GM12878 (cell line): ENCODE data around the gene UQCRC1. TPM values are rescaled to one million over a fixed set of nuclear protein-coding genes. Genes with fewer than 3 reads are reported as not detected.

Experiments used
- ATAC-seq: fragments of 200-7000 bp; cut with Tn5 transposase; 3 replicates; pipeline ENCODE4 v1.9.1; 2020; ENCODE audit warnings: mild to moderate bottlenecking, moderate library complexity
- BruUV-seq: library from RNA; stranded (reverse); fragments of 400-500 nt; replicated peaks from 2 replicates; lab custom pipeline; 2021; lab: Mats Ljungman, UMichigan
- CTCF ChIA-PET: fragments of 300-600 bp; sonication (Branson Sonifier 250); formaldehyde crosslinking; extraction: SDS; loops from one replicate; lab custom pipeline; 2021; ENCODE audit warnings: inconsistent platforms; lab: Yijun Ruan, JAX
- POLR2A ChIA-PET: fragments of 350-600 bp; formaldehyde crosslinking; extraction: SDS; loops from one replicate; lab custom pipeline; 2021; ENCODE audit warnings: inconsistent platforms; lab: Charles Lee
- RAD21 ChIA-PET: fragments of 300-600 bp; sonication (Branson Sonifier 250); formaldehyde crosslinking; loops from one replicate; lab custom pipeline; 2023; ENCODE audit warnings: antibody characterized with exemption; ENCODE audit not compliant: unreplicated experiment; lab: Charles Lee
- SMC1A ChIA-PET: fragments of 300-600 bp; sonication (Branson Sonifier 250); formaldehyde crosslinking; loops from one replicate; lab custom pipeline; 2023; ENCODE audit not compliant: unreplicated experiment, uncharacterized antibody; lab: Charles Lee
- DNase-seq: peaks from one replicate; pipeline ENCODE4 v3.0.0-alpha.2; 2011; ENCODE audit warnings: low read depth, low spot score
- FAIRE-seq: peaks from 3 replicates; lab custom pipeline; 2011; peaks lifted over from hg19 to GRCh38; lab: Jason Lieb, UNC
- H2AFZ ChIP-seq: 2 replicates; pipeline ENCODE4 v1.6.0; 2011; ENCODE audit warnings: low read depth, low read length, control low read depth; ENCODE audit not compliant: control insufficient read depth
- H3K27ac ChIP-seq: 2 replicates; pipeline ENCODE4 v1.5.1; 2011; ENCODE audit warnings: control low read depth; ENCODE audit not compliant: control insufficient read depth, insufficient read depth
- H3K27me3 ChIP-seq, 2 experiments: replicated peaks in 1 of 2; 2 replicates each; pipeline versions ENCODE4 v1.6.0 to v1.6.1; 2011; ENCODE audit warnings: low read length in 1 of 2; ENCODE audit not compliant: control insufficient read depth in 2 of 2, insufficient read depth in 2 of 2
- H3K36me3 ChIP-seq, 2 experiments: 2 replicates each; pipeline ENCODE4 v1.5.1; 2011; ENCODE audit warnings: low read length in 1 of 2; ENCODE audit not compliant: control insufficient read depth in 2 of 2, insufficient read depth in 2 of 2
- H3K4me1 ChIP-seq: 2 replicates; pipeline ENCODE4 v1.6.1; 2011; ENCODE audit warnings: mild to moderate bottlenecking, low read length, moderate library complexity, mixed read lengths; ENCODE audit not compliant: control insufficient read depth, insufficient read depth
- H3K4me2 ChIP-seq: 2 replicates; pipeline ENCODE4 v1.6.0; 2011; ENCODE audit warnings: control low read depth; ENCODE audit not compliant: control insufficient read depth, insufficient read depth
- H3K4me3 ChIP-seq: fragments of 200-600 bp; sonication (generic); 2 replicates; pipeline ENCODE4 v1.5.1; 2016
- H3K79me2 ChIP-seq: 2 replicates; pipeline ENCODE4 v1.6.0; 2011; ENCODE audit warnings: low read length; ENCODE audit not compliant: control insufficient read depth, insufficient read depth
- H3K9ac ChIP-seq: 2 replicates; pipeline ENCODE4 v1.8.0; 2011; ENCODE audit warnings: low read length, control low read depth, mixed read lengths; ENCODE audit not compliant: control insufficient read depth, insufficient read depth
- H3K9me3 ChIP-seq: replicated peaks from 3 replicates; pipeline ENCODE4 v1.5.1; 2011; ENCODE audit warnings: mild to moderate bottlenecking, low read length; ENCODE audit not compliant: control insufficient read depth, insufficient read depth
- H4K20me1 ChIP-seq: 2 replicates; pipeline ENCODE4 v1.6.0; 2011; ENCODE audit not compliant: control insufficient read depth, insufficient read depth
- ATF7 ChIP-seq: fragments of 450-650 bp; IDR thresholded peaks from 2 replicates; pipeline ENCODE4 v1.6.1; 2016; ENCODE audit warnings: low read depth, mild to moderate bottlenecking
- BACH1 ChIP-seq: fragments of 450-650 bp; IDR thresholded peaks from 2 replicates; pipeline ENCODE4 v1.6.1; 2017; ENCODE audit warnings: mild to moderate bottlenecking, borderline replicate concordance
- E2F4 ChIP-seq: IDR thresholded peaks from 2 replicates; pipeline ENCODE4 v1.6.1; 2012; ENCODE audit warnings: low read depth, low read length, improper control_type of control experiment
- EED ChIP-seq: sonication (generic); IDR thresholded peaks from 2 replicates; pipeline ENCODE4 v1.6.1; 2016; ENCODE audit warnings: antibody characterized with exemption, low read depth
- EP300 ChIP-seq, 2 experiments: fragments of 150-350 bp in 1 of 2; IDR thresholded peaks; 2 replicates each; pipeline ENCODE4 v1.6.1; 2011 to 2012; ENCODE audit warnings: low read depth in 2 of 2, low read length in 2 of 2, borderline replicate concordance in 1 of 2, improper control_type of control experiment in 1 of 2, inconsistent platforms in 1 of 2; ENCODE audit not compliant: control insufficient read depth in 1 of 2
- ESRRA ChIP-seq: IDR thresholded peaks from 2 replicates; pipeline ENCODE4 v1.6.1; 2012; ENCODE audit warnings: mild to moderate bottlenecking, low read length, improper control_type of control experiment
- HDAC2 ChIP-seq: fragments of 200-600 bp; sonication (generic); IDR thresholded peaks from 2 replicates; pipeline ENCODE4 v1.6.1; 2017
- HDAC6 ChIP-seq: fragments of 200-600 bp; sonication (generic); IDR thresholded peaks from one replicate; pipeline ENCODE4 v1.8.0; 2017; ENCODE audit warnings: antibody characterized with exemption; ENCODE audit not compliant: unreplicated experiment
- MAX ChIP-seq: IDR thresholded peaks from 2 replicates; pipeline ENCODE4 v1.6.1; 2012; ENCODE audit warnings: low read depth, low read length, improper control_type of control experiment
- MLLT1 ChIP-seq: fragments of 450-650 bp; IDR thresholded peaks from 2 replicates; pipeline ENCODE4 v1.6.1; 2016; ENCODE audit warnings: mild to moderate bottlenecking
- MYB ChIP-seq: fragments of 150-350 bp; IDR thresholded peaks from 2 replicates; pipeline ENCODE4 v1.6.1; 2014; ENCODE audit warnings: mild to moderate bottlenecking, low read depth, low read length, borderline replicate concordance
- NR2C2 ChIP-seq: IDR thresholded peaks from 2 replicates; pipeline ENCODE4 v1.6.1; 2011; ENCODE audit warnings: borderline replicate concordance, low read depth; ENCODE audit not compliant: control insufficient read depth, insufficient read length
- PAX5 ChIP-seq: IDR thresholded peaks from 2 replicates; pipeline ENCODE4 v1.6.1; 2011; ENCODE audit warnings: low read depth, low read length, borderline replicate concordance
- PML ChIP-seq: IDR thresholded peaks from 2 replicates; pipeline ENCODE4 v1.6.1; 2012; ENCODE audit warnings: low read length, inconsistent platforms
- SPI1 ChIP-seq: IDR thresholded peaks from 2 replicates; pipeline ENCODE4 v1.6.1; 2011; ENCODE audit warnings: low read depth, mild to moderate bottlenecking, low read length, moderate library complexity, borderline replicate concordance; ENCODE audit not compliant: insufficient read depth
- STAT1 ChIP-seq: fragments of 450-650 bp; conservative IDR thresholded peaks from 2 replicates; pipeline ENCODE4 v1.6.1; 2014; ENCODE audit warnings: antibody characterized with exemption, mild to moderate bottlenecking
- ZBTB4 ChIP-seq: fragments of 450-650 bp; formaldehyde crosslinking; IDR thresholded peaks from 2 replicates; pipeline ENCODE4 v1.4.0; 2022; ENCODE audit warnings: mild to moderate bottlenecking, moderate library complexity
- WGBS: methylation state at CpG from one replicate; pipeline ENCODE4 v1.1.6; 2016; ENCODE audit warnings: low lambda C conversion rate; ENCODE audit not compliant: insufficient replicate concordance, insufficient coverage; ENCODE audit errors: missing lambda C conversion rate; 5-methylcytosine and 5-hydroxymethylcytosine counted together
- in situ Hi-C: fragments of 300-500 bp; cut with MboI; formaldehyde crosslinking; loops from 9 replicates; pipeline ENCODE4 v1.14.3; 2018; ENCODE audit warnings: mixed read lengths
- intact Hi-C: fragments of 100-400 bp; cut with micrococcal nuclease; formaldehyde crosslinking; loops from one replicate; pipeline ENCODE4 v1.14.2; 2022; ENCODE audit not compliant: unreplicated experiment
- polyA plus RNA-seq, 11 experiments: library from polyadenylated mRNA; depleted of rRNA in 4 of 11; unstranded in 6 of 11; stranded (reverse) in 5 of 11; fragments of >200 nt; fragmentation: Nextera tagmentation in 4 of 11; fragmentation: Illumina TruSeq in 1 of 11; extraction: Ambion mirVana in 4 of 11; extraction: Trizol in 1 of 11; gene quantifications; 1 replicate in 1 of 11; 2 replicates in 10 of 11; pipeline versions ENCODE4 v1.2.1 to v1.2.3, GENCODE V29; 2011 to 2016; ENCODE audit warnings: inconsistent platforms in 2 of 11, missing spikeins in 2 of 11, low read depth in 1 of 11
- total RNA-seq, 4 experiments: library from RNA; depleted of rRNA in 3 of 4; stranded (reverse); fragments of >200 nt in 3 of 4; fragmentation: Illumina TruSeq in 1 of 4; extraction: Trizol in 1 of 4; gene quantifications; 2 replicates each; pipeline versions ENCODE4 v1.2.1 to v1.2.3, GENCODE V29; 2013 to 2021

The UQCRC1 gene
- total and polyA plus RNA-seq, 10 of the 15 experiments (the other 5 are each of a cell fraction or from before 2014, with no cell fraction given): 116 to 426 (median 228) TPM

GRCh38 chr3:48599509-48600285 lies 9.7 kb downstream of the UQCRC1 start (continued):
- TF ChIP-seq E2F4: no peak
- no peak for TF ChIP-seq MAX
- TF ChIP-seq PAX5: no peak

GRCh38 chr3:48599077-48599501 lies 10.4 kb downstream of the UQCRC1 start:
- ChIA-PET SMC1A (no interaction called here), RAD21 (no interaction called here), POLR2A (no interaction called here), CTCF (no interaction called here)
- Histone ChIP-seq H3K4me1 (no peaks in the 10 kb centered on the region; the same call in 1 of the 2 replicates), H3K9ac (no peak overlapping the region), H4K20me1 (peaks cover 2% of the 10 kb centered on the region; the same call in 1 of the 2 replicates), H3K4me3 (no peak overlapping the region), H2AFZ (no peak overlapping the region), H3K4me2 (no peak overlapping the region), H3K27ac (no peak overlapping the region), H3K27me3 (peaks cover 0 to 5% of the 10 kb centered on the region in 2 experiments; a peak in 1 of 4 replicates), H3K79me2 (no peaks in the 10 kb centered on the region), H3K9me3 (no peaks in the 10 kb centered on the region), H3K36me3 (peaks cover 28 to 40% of the 10 kb centered on the region in 2 experiments)
- 96% methylated on average over 11 of the region's 11 CpGs for WGBS
- BruUV-seq: no TSS peak
- intact Hi-C loops (no loop called here), in situ Hi-C loops (no loop called here)
- DNase-seq (no peak), FAIRE-seq (no peak), ATAC-seq (no peak)
- TF ChIP-seq HDAC6 (no peak), ZBTB4 (no peak), EED (no peak), HDAC2 (no peak), BACH1 (no peak), ESRRA (no peak), EP300 (IDR thresholded peaks at IDR 0.05; ENCODE audit: borderline replicate concordance in 1 of 2, control insufficient read depth in 1 of 2, low read depth in 2 of 2, low read length in 2 of 2) (no peak), PML (no peak), ATF7 (no peak), SPI1 (no peak), MYB (no peak), NR2C2 (no peak), STAT1 (no peak), MLLT1 (no peak)
